ENCODE measurements around the gene GPRC5C. TPM values are rescaled to one million over a fixed set of nuclear protein-coding genes. Genes with fewer than 3 reads are reported as not detected.

The GPRC5C gene
- total RNA-seq, 2 experiments from 2014 or later = 0.40 to 0.41 TPM

GRCh38 chr17:74471341-74471740, 39.5 kb downstream of the GPRC5C start:
- peaks cover 48% of the 10 kb centered on the region for H3K4me1 Mint-ChIP-seq (ENCODE audit: low read depth)
- no peak overlapping the region for H3K4me3 Mint-ChIP-seq
- CTCF ChIA-PET = interaction anchor here (0.8 to 7.9 kb wide), 7 partner anchors 14 to 103 kb away, joined by 3 to 55 read pairs (median 4); no protein-coding TSS in a partner anchor
- no peak for DNase-seq
- intact Hi-C loops (cut with micrococcal nuclease) = no loop called here
- H3K36me3 Mint-ChIP-seq = peaks cover 25% of the 10 kb centered on the region
- peaks cover 16% of the 10 kb centered on the region for H3K9me3 Mint-ChIP-seq
- no peak overlapping the region for H3K27ac Mint-ChIP-seq
- no peaks in the 10 kb centered on the region for H3K27me3 Mint-ChIP-seq
- POLR2A ChIA-PET = no interaction called here

DNA sequence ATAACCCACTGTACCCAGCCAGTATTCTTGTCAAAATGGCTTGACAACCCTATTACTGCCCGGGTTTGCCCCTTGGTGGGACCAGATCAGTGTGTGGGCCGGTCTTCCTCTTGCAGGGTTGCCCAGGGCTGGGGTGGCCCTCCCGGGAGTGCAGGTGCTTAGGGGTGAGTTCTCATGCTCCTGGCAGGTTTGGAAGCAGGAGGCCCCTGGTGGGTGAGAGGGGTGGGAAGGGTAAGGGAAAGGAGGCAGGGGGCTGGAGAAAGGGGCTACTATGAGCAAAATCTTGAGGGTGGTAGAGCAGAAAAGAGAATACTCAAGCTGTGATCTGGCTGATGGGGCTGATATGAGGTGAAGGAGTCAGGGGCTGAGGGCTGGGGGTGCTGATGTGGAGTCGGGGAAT, 41.0 kb downstream of the GPRC5C start:
- POLR2A ChIA-PET = no interaction called here
- CTCF ChIA-PET = interaction anchor here (2.1 to 7.9 kb wide), 2 partner anchors 15 to 105 kb away, joined by 12 to 55 read pairs; no protein-coding TSS in a partner anchor
- Mint-ChIP-seq H3K36me3 (peaks cover 28% of the 10 kb centered on the region), H3K4me1 (ENCODE audit: low read depth) (peaks cover 51% of the 10 kb centered on the region), H3K27ac (no peak overlapping the region), H3K4me3 (no peak overlapping the region), H3K27me3 (no peaks in the 10 kb centered on the region), H3K9me3 (peaks cover 21% of the 10 kb centered on the region)
- intact Hi-C loops (cut with micrococcal nuclease) = no loop called here
- no peak for DNase-seq

DNA sequence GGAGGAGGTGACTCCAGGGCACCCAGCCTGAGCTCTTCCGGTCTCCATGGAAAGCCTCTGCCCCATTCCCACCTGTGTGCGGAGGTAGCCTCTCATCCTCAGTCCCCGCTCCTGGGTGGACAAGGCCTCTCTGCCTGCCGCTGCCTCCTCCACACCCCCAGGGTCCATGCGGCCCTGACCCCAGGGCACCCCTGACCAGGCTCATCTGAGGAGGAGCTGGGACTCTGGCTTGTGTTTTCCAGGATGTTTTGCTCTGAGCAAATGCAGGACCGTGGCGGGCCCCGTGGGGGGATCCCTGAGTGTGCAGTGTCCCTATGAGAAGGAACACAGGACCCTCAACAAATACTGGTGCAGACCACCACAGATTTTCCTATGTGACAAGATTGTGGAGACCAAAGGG, 41.4 kb downstream of the GPRC5C start:
- ChIA-PET CTCF (interaction anchor here (7.9 kb wide), 1 partner anchor 16 kb away, joined by 55 read pairs; no protein-coding TSS in a partner anchor), POLR2A (no interaction called here)
- intact Hi-C loops (cut with micrococcal nuclease) = no loop called here
- H3K36me3 Mint-ChIP-seq = peaks cover 28% of the 10 kb centered on the region
- H3K27me3 Mint-ChIP-seq = no peaks in the 10 kb centered on the region
- H3K27ac Mint-ChIP-seq = no peak overlapping the region
- peaks cover 21% of the 10 kb centered on the region for H3K9me3 Mint-ChIP-seq
- H3K4me1 Mint-ChIP-seq (ENCODE audit: low read depth) = peaks cover 55% of the 10 kb centered on the region
- no peak overlapping the region for H3K4me3 Mint-ChIP-seq
- DNase-seq = no peak

GRCh38 chr17:74474043-74474792, 42.3 kb downstream of the GPRC5C start:
- peaks cover 21% of the 10 kb centered on the region for H3K9me3 Mint-ChIP-seq
- H3K27ac Mint-ChIP-seq = peak overlapping the region; percentile 14
- ChIA-PET POLR2A (no interaction called here), CTCF (no interaction called here)
- peaks cover 31% of the 10 kb centered on the region for H3K36me3 Mint-ChIP-seq
- no peak overlapping the region for H3K4me3 Mint-ChIP-seq
- no peaks in the 10 kb centered on the region for H3K27me3 Mint-ChIP-seq
- DNase-seq = no peak
- intact Hi-C loops (cut with micrococcal nuclease) = no loop called here
- H3K4me1 Mint-ChIP-seq (ENCODE audit: low read depth) = peaks cover 62% of the 10 kb centered on the region

- intact Hi-C loops (cut with micrococcal nuclease) = no loop called here
- DNase-seq = no peak
- H3K4me1 Mint-ChIP-seq (ENCODE audit: low read depth) = peaks cover 62% of the 10 kb centered on the region
- no peak overlapping the region for H3K27ac Mint-ChIP-seq
- ChIA-PET POLR2A (interaction anchor here (1.2 kb wide), 1 partner anchor 13 kb away, joined by 3 read pairs; no protein-coding TSS in a partner anchor), CTCF (interaction anchor here (0.7 to 1.9 kb wide), 2 partner anchors 18 to 107 kb away, joined by 3 to 5 read pairs; partner anchors contain the start of gene GPR142)
- no peaks in the 10 kb centered on the region for H3K27me3 Mint-ChIP-seq
- H3K36me3 Mint-ChIP-seq = peaks cover 31% of the 10 kb centered on the region
- no peak overlapping the region for H3K4me3 Mint-ChIP-seq
- peaks cover 21% of the 10 kb centered on the region for H3K9me3 Mint-ChIP-seq
These were observed 43.3 kb downstream of the GPRC5C start for GRCh38 chr17:74475189-74475588.

GRCh38 chr17:74477411-74477810, 45.5 kb downstream of the GPRC5C start:
- Mint-ChIP-seq H3K4me1 (ENCODE audit: low read depth) (peaks cover 52% of the 10 kb centered on the region), H3K36me3 (peaks cover 32% of the 10 kb centered on the region), H3K27ac (no peak overlapping the region), H3K9me3 (peaks cover 21% of the 10 kb centered on the region), H3K4me3 (no peak overlapping the region), H3K27me3 (no peaks in the 10 kb centered on the region)
- CTCF ChIA-PET = interaction anchor here (1.3 kb wide), 1 partner anchor 40 kb away, joined by 3 read pairs; no protein-coding TSS in a partner anchor
- POLR2A ChIA-PET = no interaction called here
- intact Hi-C loops (cut with micrococcal nuclease) = no loop called here
- no peak for DNase-seq

DNA sequence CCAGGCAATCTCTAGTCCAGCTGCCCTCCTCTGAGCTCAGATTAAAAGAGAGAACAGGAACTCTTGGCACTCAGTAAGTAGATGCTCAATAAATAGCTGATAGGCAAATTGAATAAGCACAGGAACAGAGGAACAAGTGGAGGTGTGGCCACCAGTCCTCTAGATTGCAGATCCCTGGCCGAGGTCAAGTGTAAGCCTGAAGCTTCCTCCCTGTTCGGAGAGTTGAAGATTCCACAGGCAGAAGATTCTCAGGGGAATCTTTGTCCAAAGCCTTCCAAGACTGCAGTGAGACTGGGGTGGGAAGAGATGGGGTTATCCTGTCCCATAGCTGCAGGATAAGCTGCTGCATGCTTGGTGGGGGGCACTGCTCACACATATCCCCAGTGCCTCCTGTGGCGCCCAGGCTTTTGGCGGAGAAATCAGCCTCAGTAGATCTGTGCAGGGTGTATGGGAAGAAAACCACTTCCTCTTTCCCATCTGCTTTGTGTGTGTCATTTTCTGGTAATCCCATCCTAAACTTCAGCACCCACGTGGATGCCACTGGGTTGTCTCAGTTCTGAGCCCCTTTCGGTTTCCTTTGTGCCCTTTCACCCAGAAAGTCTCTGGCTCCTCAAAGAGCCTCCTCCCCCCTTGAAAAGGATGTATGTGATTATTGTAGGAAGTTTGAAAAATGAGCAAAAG, 46.7 kb downstream of the GPRC5C start:
- Mint-ChIP-seq H3K27me3 (no peaks in the 10 kb centered on the region), H3K27ac (peak overlapping the region; percentile 72), H3K36me3 (peaks cover 32% of the 10 kb centered on the region), H3K9me3 (peaks cover 21% of the 10 kb centered on the region), H3K4me1 (ENCODE audit: low read depth) (peaks cover 46% of the 10 kb centered on the region), H3K4me3 (peak overlapping the region; percentile 18)
- CTCF ChIA-PET = interaction anchor here (0.7 to 5.0 kb wide), 6 partner anchors 13 to 177 kb away, joined by 3 to 27 read pairs (median 4); no protein-coding TSS in a partner anchor
- peak; percentile 47 for DNase-seq
- intact Hi-C loops (cut with micrococcal nuclease) = no loop called here
- POLR2A ChIA-PET = interaction anchor here (1.2 kb wide), 1 partner anchor 12 kb away, joined by 5 read pairs; the partner anchor contains the start of gene CD300A

DNA sequence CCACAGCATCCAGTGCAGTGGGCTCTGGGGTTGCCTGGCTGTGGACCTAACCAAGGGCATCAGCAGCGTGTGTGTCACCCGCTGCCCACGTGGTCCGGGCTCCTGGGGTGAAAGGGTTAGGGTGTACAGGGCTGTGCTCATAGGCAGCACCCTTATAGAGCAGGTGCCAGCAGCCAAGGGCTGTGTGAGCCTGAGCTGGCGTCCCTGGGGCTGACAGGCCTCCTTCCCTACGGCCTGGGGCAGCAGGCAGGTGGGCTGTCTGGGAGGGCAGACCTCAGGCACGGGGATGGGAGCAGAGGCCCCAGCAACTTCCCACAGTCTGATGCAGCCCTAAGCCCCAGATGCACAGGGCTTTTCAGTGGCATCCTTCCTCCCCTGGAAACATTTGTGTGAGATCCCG, 48.4 kb downstream of the GPRC5C start:
- ChIA-PET CTCF (interaction anchor here (0.8 to 5.0 kb wide), 4 partner anchors 12 to 101 kb away, joined by 3 to 27 read pairs (median 6); no protein-coding TSS in a partner anchor), POLR2A (no interaction called here)
- no peak for DNase-seq
- Mint-ChIP-seq H3K9me3 (peaks cover 14% of the 10 kb centered on the region), H3K4me3 (no peak overlapping the region), H3K27ac (no peak overlapping the region), H3K4me1 (ENCODE audit: low read depth) (peaks cover 31% of the 10 kb centered on the region), H3K27me3 (no peaks in the 10 kb centered on the region), H3K36me3 (peaks cover 19% of the 10 kb centered on the region)
- intact Hi-C loops (cut with micrococcal nuclease) = no loop called here

- no peak overlapping the region for H3K4me3 Mint-ChIP-seq
- DNase-seq = no peak
- H3K27ac Mint-ChIP-seq = peak overlapping the region; percentile 24
- no peaks in the 10 kb centered on the region for H3K27me3 Mint-ChIP-seq
- intact Hi-C loops (cut with micrococcal nuclease) = no loop called here
- peaks cover 7% of the 10 kb centered on the region for H3K36me3 Mint-ChIP-seq
- ChIA-PET POLR2A (no interaction called here), CTCF (interaction anchor here (1.4 to 5.0 kb wide), 3 partner anchors 24 to 113 kb away, joined by 3 to 27 read pairs (median 8); no protein-coding TSS in a partner anchor)
- peaks cover 2% of the 10 kb centered on the region for H3K9me3 Mint-ChIP-seq
- peaks cover 30% of the 10 kb centered on the region for H3K4me1 Mint-ChIP-seq (ENCODE audit: low read depth)
These were observed 49.7 kb downstream of the GPRC5C start for GRCh38 chr17:74481621-74482020.

GRCh38 chr17:74484066-74484465, 52.2 kb downstream of the GPRC5C start:
- Mint-ChIP-seq H3K27me3 (no peaks in the 10 kb centered on the region), H3K9me3 (no peaks in the 10 kb centered on the region), H3K36me3 (peaks cover 8% of the 10 kb centered on the region), H3K4me3 (no peak overlapping the region), H3K4me1 (ENCODE audit: low read depth) (peaks cover 10% of the 10 kb centered on the region), H3K27ac (no peak overlapping the region)
- ChIA-PET POLR2A (no interaction called here), CTCF (interaction anchor here (0.8 to 1.3 kb wide), 2 partner anchors 26 to 105 kb away, joined by 3 to 7 read pairs; no protein-coding TSS in a partner anchor)
- DNase-seq = no peak
- intact Hi-C loops (cut with micrococcal nuclease) = no loop called here

GRCh38 chr17:74485022-74485743, 53.3 kb downstream of the GPRC5C start:
- Mint-ChIP-seq H3K4me1 (ENCODE audit: low read depth) (no peaks in the 10 kb centered on the region), H3K36me3 (peaks cover 10% of the 10 kb centered on the region), H3K27ac (no peak overlapping the region), H3K27me3 (no peaks in the 10 kb centered on the region), H3K9me3 (no peaks in the 10 kb centered on the region), H3K4me3 (no peak overlapping the region)
- POLR2A ChIA-PET = no interaction called here
- intact Hi-C loops (cut with micrococcal nuclease) = no loop called here
- no peak for DNase-seq
- CTCF ChIA-PET = no interaction called here

DNA sequence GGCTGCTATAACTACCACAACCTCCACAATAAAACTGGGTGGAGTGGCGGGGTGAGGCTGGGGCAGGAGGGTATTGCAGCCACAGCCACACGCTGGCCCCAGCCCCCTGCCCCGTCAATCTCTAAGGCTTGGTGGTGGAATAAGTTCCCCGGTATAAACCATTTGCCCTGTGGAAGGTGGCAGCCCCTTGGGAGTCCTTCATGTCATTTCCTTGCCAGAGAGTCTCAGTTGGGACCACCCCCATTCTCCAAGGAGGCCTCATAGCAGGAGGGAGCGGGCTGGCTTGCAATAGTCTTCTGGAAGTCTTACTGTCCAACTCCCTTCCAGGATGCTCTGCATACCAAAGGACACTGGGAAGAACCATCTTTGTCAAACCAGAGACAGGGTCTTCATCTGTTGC, 54.0 kb downstream of the GPRC5C start:
- intact Hi-C loops (cut with micrococcal nuclease) = no loop called here
- Mint-ChIP-seq H3K9me3 (no peaks in the 10 kb centered on the region), H3K36me3 (peaks cover 10% of the 10 kb centered on the region), H3K4me3 (no peak overlapping the region), H3K27ac (no peak overlapping the region), H3K27me3 (no peaks in the 10 kb centered on the region), H3K4me1 (ENCODE audit: low read depth) (no peaks in the 10 kb centered on the region)
- DNase-seq = no peak
- ChIA-PET POLR2A (no interaction called here), CTCF (interaction anchor here (0.9 kb wide), 1 partner anchor 28 kb away, joined by 3 read pairs; no protein-coding TSS in a partner anchor)
